GM20431 (cell line): ENCODE results near the gene ITPKB.

Experiments used
- in situ Hi-C: fragments of 300-500 bp; cut with MseI, MboI; formaldehyde crosslinking; loops from one replicate; pipeline ENCODE4 v1.15.0; 2020; ENCODE audit warnings: low sequenced_read_pairs; ENCODE audit not compliant: unreplicated experiment

ITPKB gene

GRCh38 chr1:226674892-226675714, 64.0 kb downstream of the ITPKB start:
- in situ Hi-C loops = no loop called here

DNA sequence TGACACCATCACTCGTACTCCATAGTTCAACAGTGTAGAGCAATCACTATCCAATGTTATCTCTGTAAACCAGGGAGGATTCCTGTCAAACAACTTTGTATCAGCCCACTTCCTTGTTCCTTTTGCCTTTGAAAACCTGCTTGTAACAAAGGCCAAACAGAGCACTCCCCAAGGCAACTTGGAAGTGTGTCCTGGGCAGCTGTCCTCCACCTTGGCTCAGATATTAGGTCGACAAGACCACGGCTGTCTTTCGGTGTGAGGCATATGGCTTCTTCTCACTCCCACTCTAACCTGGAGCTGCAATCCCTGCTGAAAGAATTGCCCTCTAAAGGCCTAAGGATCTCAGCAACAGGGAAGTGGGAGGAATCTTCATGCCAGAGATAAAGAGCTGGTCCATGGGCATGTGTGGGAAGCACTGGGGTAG, 66.7 kb downstream of the ITPKB start:
- in situ Hi-C loops = no loop called here

- in situ Hi-C loops = no loop called here
Observed at GRCh38 chr1:226671277-226671676, 67.8 kb downstream of the ITPKB start.

DNA sequence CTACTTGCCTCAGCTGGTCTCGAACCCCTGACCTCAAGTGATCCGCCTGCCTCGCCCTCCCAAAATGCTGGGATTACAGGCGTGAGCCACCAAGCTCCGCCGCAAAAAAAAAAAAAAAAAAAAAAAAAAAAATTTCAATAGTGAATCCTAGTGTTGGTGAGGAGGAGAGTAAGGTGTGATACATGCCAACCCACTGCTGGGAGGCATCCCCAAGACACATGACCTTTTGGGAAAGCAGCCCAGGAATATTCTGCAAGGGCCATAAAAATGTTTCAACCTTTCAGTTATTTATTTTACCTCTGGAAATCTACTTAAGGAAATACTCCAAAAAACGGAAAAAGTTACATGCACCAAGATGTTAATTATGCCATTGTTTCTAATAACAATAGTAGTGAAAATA, 69.0 kb downstream of the ITPKB start:
- in situ Hi-C loops = no loop called here

DNA sequence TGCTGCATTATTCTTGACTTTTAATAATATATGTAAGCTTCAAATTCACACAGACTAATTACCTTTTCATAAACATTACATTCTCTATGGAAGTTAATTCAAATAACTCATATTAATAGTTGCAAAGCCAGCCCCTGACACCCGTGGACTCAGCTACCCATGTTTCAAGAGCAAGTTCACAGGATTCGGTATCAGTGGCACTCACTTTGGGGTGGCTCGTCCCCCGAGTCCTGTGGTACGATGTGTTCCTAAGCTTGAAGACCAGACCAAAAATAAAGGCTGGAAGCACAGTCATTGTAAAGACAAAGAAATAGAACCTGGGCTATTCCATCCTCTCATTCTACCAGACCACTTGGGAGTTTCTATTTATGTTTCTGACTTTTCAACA, 70.9 kb downstream of the ITPKB start:
- in situ Hi-C loops = no loop called here

DNA sequence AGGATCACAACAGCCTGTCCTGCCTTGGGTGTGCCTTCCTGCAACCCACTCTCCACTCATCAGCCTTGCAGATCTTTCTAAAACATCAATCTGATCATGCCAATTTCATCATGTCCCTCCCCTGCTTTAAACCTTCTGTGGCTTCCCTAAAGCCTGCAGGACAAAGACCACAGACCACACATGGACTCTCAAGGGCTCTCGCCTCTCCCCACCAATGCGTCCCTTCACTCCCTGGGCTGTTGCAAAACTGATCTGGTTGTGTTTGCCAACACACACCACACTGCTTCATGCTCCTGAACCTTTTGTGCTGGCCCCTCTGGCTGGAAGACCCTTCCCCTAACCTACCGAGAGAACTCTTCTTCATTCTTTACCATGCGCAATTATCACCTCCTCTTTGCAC, 72.4 kb downstream of the ITPKB start:
- in situ Hi-C loops = no loop called here

GRCh38 chr1:226666164-226666506, 72.9 kb downstream of the ITPKB start:
- in situ Hi-C loops = no loop called here

- in situ Hi-C loops = no loop called here
Observed at GRCh38 chr1:226665505-226666163, 73.4 kb downstream of the ITPKB start.

DNA sequence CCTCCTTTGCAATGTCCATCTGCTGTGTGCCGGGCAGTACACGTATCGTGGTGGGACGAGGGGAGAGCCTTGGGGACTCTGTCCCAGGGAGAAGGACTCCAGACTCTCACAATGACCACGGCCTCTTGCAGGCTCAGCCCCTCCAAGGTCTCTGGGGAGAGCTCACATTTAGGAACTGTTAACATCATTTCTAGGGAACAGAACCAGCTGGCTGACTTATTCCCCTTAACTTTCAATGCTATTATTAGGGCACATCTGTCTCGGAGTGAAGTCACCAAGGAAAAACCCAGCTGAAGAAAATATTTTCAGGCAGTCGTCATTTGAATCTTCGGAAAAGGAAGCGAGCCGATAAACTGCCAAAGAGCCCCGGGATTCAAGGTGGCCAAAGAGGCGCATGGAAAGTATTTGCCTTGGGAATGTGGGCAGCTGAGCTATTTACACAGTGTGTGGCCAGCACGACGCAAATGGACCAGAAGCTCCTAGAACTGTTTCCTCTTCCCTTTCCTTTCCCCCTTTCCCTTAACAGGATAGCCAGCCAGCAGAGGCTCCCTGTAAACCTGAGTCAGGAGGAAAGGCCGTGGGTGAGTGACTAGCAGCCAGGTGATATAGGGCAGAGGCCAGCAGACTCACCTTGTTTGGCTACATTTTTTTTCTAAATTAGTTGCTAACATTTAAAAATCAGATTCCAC, 74.5 kb downstream of the ITPKB start:
- in situ Hi-C loops = no loop called here

DNA sequence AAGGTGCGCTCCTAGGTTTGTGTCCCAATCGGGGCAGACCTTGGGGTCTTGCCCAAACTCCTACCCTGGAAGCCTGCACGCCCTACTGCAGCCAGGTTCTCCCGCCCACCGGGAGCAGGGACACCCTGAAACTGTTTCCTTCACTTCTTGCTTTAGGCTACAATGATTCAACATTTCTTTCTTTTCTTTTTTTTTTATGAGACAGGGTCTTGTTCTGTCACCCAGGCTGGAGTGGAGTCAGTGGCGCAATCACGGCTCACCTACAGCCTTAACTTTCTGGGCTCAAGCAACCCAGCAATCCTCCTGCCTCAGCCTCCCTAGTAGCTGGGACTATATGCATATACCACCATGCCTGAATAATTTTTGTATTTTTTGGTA, 75.8 kb downstream of the ITPKB start:
- in situ Hi-C loops = no loop called here

DNA sequence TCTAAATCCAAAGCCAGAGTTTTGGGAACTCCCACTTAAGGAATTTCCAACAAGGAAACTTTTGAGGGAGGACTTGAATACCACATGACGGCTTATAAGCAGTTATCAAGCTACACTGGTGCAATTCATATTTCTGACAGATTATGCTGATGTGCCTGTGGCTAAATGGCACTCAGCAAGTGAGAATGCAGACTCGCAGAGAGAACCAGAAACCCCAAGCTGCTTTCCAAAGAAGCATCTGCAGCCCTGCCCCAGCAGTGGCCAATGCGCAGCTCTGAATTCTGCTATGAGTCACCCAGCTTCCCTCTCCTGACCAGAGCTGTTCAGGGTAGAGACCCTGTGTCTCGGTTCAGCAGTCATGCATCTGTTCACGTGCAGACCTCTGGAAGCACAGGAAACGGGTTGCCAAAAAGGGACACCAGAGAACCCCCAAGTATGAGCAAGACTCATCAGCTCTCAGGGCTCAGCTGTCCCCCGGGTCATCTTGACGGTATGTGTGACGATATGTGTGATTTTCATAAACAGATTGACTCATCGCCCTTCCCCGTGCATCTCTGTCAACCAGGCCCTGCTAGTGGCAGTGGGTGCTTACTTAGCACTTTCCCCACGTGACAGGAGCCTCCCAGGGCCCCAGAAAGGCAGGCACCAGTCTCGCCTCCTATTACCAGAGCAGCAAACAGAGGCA, 76.3 kb downstream of the ITPKB start:
- in situ Hi-C loops = no loop called here

DNA sequence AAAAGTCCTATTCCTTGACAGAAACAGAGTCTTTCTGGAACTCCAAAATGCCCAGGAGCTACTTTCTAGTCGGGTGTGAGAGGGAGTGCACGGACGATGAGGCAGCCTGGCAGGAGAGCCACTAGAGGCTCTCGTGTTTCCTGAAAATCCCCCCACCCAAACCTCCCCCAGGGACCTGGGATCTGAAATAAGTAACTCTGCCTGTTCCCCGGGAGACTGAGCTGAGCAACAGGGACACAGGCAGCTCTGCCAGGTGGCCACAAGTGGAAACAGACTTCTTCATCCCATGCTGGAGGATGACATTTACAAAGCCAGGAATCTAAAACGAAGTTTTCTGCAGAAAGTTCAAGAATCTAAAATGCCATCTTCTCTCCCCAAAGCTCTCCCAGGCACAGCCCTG, 77.1 kb downstream of the ITPKB start:
- in situ Hi-C loops = no loop called here

DNA sequence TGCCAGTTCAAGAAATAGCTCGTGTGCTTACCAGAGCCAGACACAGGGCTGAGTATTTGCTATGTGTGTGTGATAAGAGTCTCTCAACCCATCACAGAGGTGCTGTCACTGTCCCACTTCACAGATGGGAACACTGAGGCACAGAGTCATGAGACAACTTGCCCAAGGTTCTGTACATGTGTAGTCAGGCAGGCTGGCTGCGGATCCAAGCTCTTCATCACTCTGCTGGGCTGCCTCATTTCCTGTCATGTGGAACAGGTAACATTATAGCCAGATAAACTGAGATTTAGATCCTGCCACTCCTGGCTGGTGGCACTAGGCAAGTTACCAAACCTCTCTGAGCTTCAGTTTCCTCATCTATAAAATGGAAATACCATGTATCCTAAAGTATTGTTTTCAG, 77.8 kb downstream of the ITPKB start:
- in situ Hi-C loops = no loop called here

GRCh38 chr1:226660410-226661182, 78.5 kb downstream of the ITPKB start:
- in situ Hi-C loops = no loop called here

GRCh38 chr1:226659641-226660040, 79.4 kb downstream of the ITPKB start:
- in situ Hi-C loops = no loop called here

- in situ Hi-C loops = no loop called here
Observed at GRCh38 chr1:226659136-226659535, 79.9 kb downstream of the ITPKB start.

GRCh38 chr1:226658546-226659125, 80.4 kb downstream of the ITPKB start:
- in situ Hi-C loops = no loop called here

DNA sequence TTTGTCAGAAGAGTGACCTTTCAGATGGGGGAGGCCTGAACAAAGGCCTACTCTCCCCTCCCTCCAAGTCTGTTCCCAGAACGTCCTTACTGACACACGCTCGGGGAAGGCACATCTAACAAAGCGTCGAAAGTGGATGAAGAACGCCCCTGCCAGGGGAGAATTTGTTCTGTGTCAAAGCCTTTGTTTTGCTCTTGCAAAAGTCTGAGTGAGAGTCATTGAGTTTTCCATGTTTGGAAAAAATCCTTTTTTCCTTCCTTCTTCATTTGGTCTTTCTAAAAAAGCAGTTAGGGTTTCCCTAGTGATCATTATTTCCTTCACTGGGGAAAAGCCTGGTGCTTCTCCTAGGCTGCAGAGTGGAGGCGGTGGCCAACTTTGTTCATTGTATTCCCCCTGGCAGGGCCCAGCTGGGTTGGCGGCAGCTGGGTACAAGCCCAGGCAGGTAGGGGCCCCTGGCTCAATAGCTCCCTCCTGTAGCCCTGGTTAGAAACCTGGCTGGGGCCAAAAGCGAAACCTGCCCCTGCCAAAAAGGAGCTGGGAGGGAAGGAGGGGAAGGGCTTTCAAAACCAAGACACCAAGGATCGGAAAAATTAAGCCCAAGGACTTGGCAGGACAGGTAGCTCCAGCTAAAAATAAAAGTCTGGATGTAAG, 81.1 kb downstream of the ITPKB start:
- in situ Hi-C loops = no loop called here

DNA sequence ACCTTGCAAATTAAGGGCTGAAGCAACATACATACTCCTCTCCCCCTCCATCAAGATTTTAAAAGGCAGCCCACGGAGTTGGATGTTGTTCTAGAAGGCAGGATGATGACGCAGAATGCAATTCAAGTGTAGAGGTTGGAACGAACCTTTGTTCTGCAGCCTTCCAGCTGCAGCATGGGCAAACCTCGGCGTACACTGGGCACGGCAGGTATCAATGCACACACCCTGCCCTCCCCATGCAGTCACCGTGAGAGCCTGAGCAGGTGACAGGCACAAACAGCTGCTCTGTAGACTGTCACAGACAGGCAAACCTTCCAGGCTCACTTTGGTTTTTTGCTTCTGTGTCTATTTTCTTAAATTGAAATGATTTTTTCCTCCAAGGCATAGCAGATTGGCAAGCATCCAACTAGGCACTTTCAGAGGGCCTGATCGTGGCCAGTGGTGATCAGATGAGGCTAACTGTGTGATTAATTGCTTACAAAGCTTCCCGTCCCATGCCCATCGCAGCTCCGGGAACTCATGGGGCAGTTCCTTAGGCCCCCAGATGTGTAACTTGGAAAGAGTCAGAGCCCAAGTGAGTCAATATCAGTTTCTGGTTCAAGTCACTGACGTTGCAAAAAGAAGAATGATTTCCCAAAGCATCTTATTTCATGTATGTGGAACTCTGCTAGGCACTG, 82.3 kb downstream of the ITPKB start:
- in situ Hi-C loops = no loop called here
